ENCODE data around the gene USP24. TPM values are rescaled to one million over a fixed set of nuclear protein-coding genes. Genes with fewer than 3 reads are reported as not detected.

Gene USP24
- polyA plus RNA-seq, 1 donor from 2014 or later, result 29.5 TPM

- Histone ChIP-seq H3F3A (ENCODE audit: insufficient read depth, low read length, poor library complexity, severe bottlenecking) (no peaks in the 10 kb centered on the region), H3K4me2 (ENCODE audit: low read length) (no peak overlapping the region), H3K9me2 (ENCODE audit: insufficient read depth, low read length) (no peaks in the 10 kb centered on the region), H2AFZ (ENCODE audit: low read depth, low read length) (no peak overlapping the region), H3K36me3 (ENCODE audit: insufficient read depth, low read length) (peaks cover 15% of the 10 kb centered on the region), H3K4me3 (ENCODE audit: low read length) (no peak overlapping the region), H3K27me3 (ENCODE audit: insufficient read depth, low read depth, low read length) (no peaks in the 10 kb centered on the region), H3K79me2 (replicated peaks; ENCODE audit: insufficient read depth, low read length) (no peaks in the 10 kb centered on the region), H3K9me3 (ENCODE audit: low read length) (no peaks in the 10 kb centered on the region), H3K27ac (ENCODE audit: low read length) (no peak overlapping the region), H4K20me1 (ENCODE audit: insufficient read depth) (no peaks in the 10 kb centered on the region), H3K9ac (ENCODE audit: low read length) (no peak overlapping the region)
- TF ChIP-seq REST (IDR thresholded peaks at IDR 0.05; ENCODE audit: borderline replicate concordance) (no peak), EZH2 (IDR thresholded peaks at IDR 0.05; ENCODE audit: borderline replicate concordance, insufficient read depth, low read length, poor library complexity, severe bottlenecking) (no peak), RAD21 (conservative IDR thresholded peaks at IDR 0.05) (no peak), POLR2AphosphoS5 (IDR thresholded peaks at IDR 0.05) (no peak), TAF1 (IDR thresholded peaks at IDR 0.05; ENCODE audit: low read depth) (no peak)
Observed at GRCh38 chr1:55150880-55151588, 64.1 kb downstream of the USP24 start.

GRCh38 chr1:55148676-55149075 lies 66.5 kb downstream of the USP24 start:
- TF ChIP-seq EZH2 (IDR thresholded peaks at IDR 0.05; ENCODE audit: borderline replicate concordance, insufficient read depth, low read length, poor library complexity, severe bottlenecking), result no peak
- Histone ChIP-seq H3K4me2 (ENCODE audit: low read length) (no peak overlapping the region), H3K9me3 (ENCODE audit: low read length) (no peaks in the 10 kb centered on the region), H3F3A (ENCODE audit: insufficient read depth, low read length, poor library complexity, severe bottlenecking) (no peaks in the 10 kb centered on the region), H2AFZ (ENCODE audit: low read depth, low read length) (no peak overlapping the region), H3K9ac (ENCODE audit: low read length) (no peak overlapping the region), H3K27ac (ENCODE audit: low read length) (no peak overlapping the region), H4K20me1 (ENCODE audit: insufficient read depth) (no peaks in the 10 kb centered on the region), H3K79me2 (replicated peaks; ENCODE audit: insufficient read depth, low read length) (no peaks in the 10 kb centered on the region), H3K4me3 (ENCODE audit: low read length) (no peak overlapping the region), H3K36me3 (ENCODE audit: insufficient read depth, low read length) (peaks cover 18% of the 10 kb centered on the region), H3K9me2 (ENCODE audit: insufficient read depth, low read length) (no peaks in the 10 kb centered on the region), H3K27me3 (ENCODE audit: insufficient read depth, low read depth, low read length) (no peaks in the 10 kb centered on the region)

- Histone ChIP-seq H3K79me2 (replicated peaks; ENCODE audit: insufficient read depth, low read length) (no peaks in the 10 kb centered on the region), H3K9ac (ENCODE audit: low read length) (no peak overlapping the region), H4K20me1 (ENCODE audit: insufficient read depth) (no peaks in the 10 kb centered on the region), H3K27ac (ENCODE audit: low read length) (no peak overlapping the region), H3K9me3 (ENCODE audit: low read length) (no peaks in the 10 kb centered on the region), H3F3A (ENCODE audit: insufficient read depth, low read length, poor library complexity, severe bottlenecking) (no peaks in the 10 kb centered on the region), H3K9me2 (ENCODE audit: insufficient read depth, low read length) (no peaks in the 10 kb centered on the region), H3K36me3 (ENCODE audit: insufficient read depth, low read length) (peaks cover 13% of the 10 kb centered on the region), H3K27me3 (ENCODE audit: insufficient read depth, low read depth, low read length) (no peaks in the 10 kb centered on the region), H3K4me2 (ENCODE audit: low read length) (no peak overlapping the region), H3K4me3 (ENCODE audit: low read length) (no peak overlapping the region), H2AFZ (ENCODE audit: low read depth, low read length) (no peak overlapping the region)
- TF ChIP-seq POLR2AphosphoS5 (IDR thresholded peaks at IDR 0.05), result no peak
- TF ChIP-seq CTCF (IDR thresholded peaks at IDR 0.05; ENCODE audit: poor library complexity, severe bottlenecking), result no peak
- TF ChIP-seq RAD21 (conservative IDR thresholded peaks at IDR 0.05), result no peak
- no peak for TF ChIP-seq EZH2 (IDR thresholded peaks at IDR 0.05; ENCODE audit: borderline replicate concordance, insufficient read depth, low read length, poor library complexity, severe bottlenecking)
- TF ChIP-seq REST (IDR thresholded peaks at IDR 0.05; ENCODE audit: borderline replicate concordance), result no peak
- no peak for TF ChIP-seq EP300 (conservative IDR thresholded peaks at IDR 0.05; ENCODE audit: poor library complexity, severe bottlenecking)
- no peak for TF ChIP-seq TAF1 (IDR thresholded peaks at IDR 0.05; ENCODE audit: low read depth)
- no peak for TF ChIP-seq MXI1 (conservative IDR thresholded peaks at IDR 0.05; ENCODE audit: poor library complexity, severe bottlenecking)
Observed at GRCh38 chr1:55147524-55147923, 67.6 kb downstream of the USP24 start.

All from neural cell (in vitro differentiated cells).